Iris pigment epithelial cell (primary cell): ENCODE measurements around the gene TFPT.

ENCODE experiments used
- DNase-seq: peaks from one replicate; pipeline ENCODE4 v3.0.0-alpha.2; 2011; ENCODE audit warnings: low read depth

Gene TFPT

DNA sequence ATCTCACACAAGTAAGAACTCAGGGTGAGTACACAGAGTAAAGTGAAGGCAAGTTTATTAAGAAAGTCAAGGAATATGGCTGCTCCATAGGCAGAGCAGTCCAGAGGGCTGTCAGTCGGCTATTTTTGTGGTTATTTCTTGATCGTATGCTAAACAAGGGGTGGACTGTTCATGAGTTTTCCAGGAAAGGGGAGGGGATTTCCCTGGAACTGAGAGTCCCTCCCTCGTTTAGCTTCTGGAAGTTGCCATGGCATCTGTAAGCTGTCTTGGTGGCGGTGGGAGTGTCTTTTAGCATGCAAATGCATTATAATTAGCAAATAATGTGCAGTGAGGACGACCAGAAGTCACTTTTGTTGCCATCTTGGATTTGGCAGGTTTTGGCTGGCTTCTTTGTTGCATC, 46.0 kb downstream of the TFPT start:
- DNase-seq = no peak

DNA sequence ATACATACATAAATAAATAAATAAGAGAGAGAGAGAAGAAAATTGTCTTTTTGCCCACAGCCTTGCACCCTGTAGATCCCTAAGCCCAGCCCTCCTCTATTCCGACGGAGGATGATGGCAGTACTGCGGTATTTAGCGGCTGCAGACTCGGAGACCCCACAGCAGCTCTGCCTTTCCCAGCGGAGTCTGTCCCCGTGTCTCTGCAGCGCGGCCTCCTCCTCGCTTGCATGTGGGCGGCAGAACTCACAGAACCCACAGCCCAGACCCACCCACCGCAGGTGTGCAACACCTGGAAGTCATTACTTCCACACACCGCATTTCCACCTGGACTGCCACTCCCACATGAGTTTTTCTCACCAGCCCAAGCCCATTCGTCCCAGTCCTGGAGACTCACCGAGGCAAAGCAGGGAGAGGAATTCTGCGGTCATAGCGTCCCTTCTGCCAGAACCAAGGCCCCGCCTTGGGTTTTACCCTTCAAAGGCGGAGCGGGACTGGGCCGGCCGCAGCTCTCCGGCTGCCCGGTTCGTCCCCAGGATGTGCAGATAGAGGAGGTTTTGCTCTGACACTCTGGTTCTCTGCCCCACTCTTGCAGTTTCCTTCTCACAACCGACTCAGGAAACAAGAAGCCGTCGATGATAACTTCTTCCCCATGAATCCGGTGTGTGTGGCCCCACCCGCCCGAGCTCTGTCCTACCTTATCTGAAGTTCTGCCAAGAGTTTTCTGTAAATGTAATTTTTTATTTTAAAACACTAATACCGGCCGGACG, 51.9 kb downstream of the TFPT start, which contains the start of gene VSTM1:
TSS of gene VSTM1 (minus strand) at position 548 of the 767 bp plus-strand sequence. CDS start at position 428, 120 bp downstream.
- no peak for DNase-seq

DNA sequence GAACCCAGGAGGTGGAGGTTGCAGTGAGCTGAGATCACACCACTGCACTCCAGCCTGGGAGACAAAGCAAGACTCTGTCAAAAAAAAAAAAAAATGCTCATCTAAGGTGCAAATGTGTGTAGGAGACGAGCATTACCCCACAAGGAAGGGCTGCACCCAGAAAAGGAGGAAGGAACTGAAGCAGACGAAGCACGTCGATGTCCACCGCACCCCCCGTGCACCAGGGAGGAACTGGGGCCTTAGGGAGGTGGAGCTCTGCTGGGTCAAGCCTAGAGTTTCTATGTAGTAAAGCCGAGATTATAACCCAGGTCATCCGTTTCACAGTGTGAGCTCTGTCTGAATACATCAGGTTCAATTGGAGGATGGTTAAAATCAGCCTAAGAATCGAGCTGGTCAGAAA, 52.8 kb downstream of the TFPT start:
- no peak for DNase-seq
